HEK293T (cell line): Measurements from ENCODE around the gene SAMD14.

Experiments used
- CTCF ChIA-PET: fragments of 350-600 bp; formaldehyde crosslinking; extraction: SDS; loops from one replicate; lab custom pipeline; 2021; ENCODE audit warnings: antibody characterized with exemption, inconsistent platforms; lab: Yijun Ruan, JAX
- POLR2A ChIA-PET: fragments of 350-600 bp; formaldehyde crosslinking; extraction: SDS; loops from one replicate; lab custom pipeline; 2020; ENCODE audit warnings: antibody characterized with exemption, inconsistent platforms; lab: Yijun Ruan, JAX
- DNase-seq: peaks from one replicate; pipeline ENCODE4 v3.0.0; 2012; ENCODE audit warnings: mixed read lengths; ENCODE audit errors: extremely low spot score
- ARNT ChIP-seq: fragments of 450-650 bp; IDR thresholded peaks from 2 replicates; pipeline ENCODE4 v1.6.1; 2017; ENCODE audit warnings: mild to moderate bottlenecking
- BHLHE40 ChIP-seq: fragments of 450-650 bp; IDR thresholded peaks from 2 replicates; pipeline ENCODE4 v1.6.1; 2016; ENCODE audit warnings: mild to moderate bottlenecking, moderate library complexity, borderline replicate concordance
- CTBP1 ChIP-seq: fragments of 450-650 bp; IDR thresholded peaks from 2 replicates; pipeline ENCODE4 v1.6.1; 2016; ENCODE audit warnings: borderline replicate concordance
- ELF4 ChIP-seq: fragments of 450-650 bp; IDR thresholded peaks from 2 replicates; pipeline ENCODE4 v1.6.1; 2017; ENCODE audit warnings: antibody characterized with exemption
- FOXA1 ChIP-seq: fragments of 450-650 bp; IDR thresholded peaks from 2 replicates; pipeline ENCODE4 v1.6.1; 2016; ENCODE audit warnings: mild to moderate bottlenecking
- FOXK2 ChIP-seq: fragments of 450-650 bp; IDR thresholded peaks from 2 replicates; pipeline ENCODE4 v1.6.1; 2016; ENCODE audit warnings: mild to moderate bottlenecking
- FOXM1 ChIP-seq: fragments of 450-650 bp; IDR thresholded peaks from 2 replicates; pipeline ENCODE4 v1.6.1; 2017; ENCODE audit warnings: mild to moderate bottlenecking, borderline replicate concordance
- HDGF ChIP-seq: fragments of 450-650 bp; IDR thresholded peaks from 2 replicates; pipeline ENCODE4 v1.6.1; 2017; ENCODE audit warnings: antibody characterized with exemption, borderline replicate concordance
- L3MBTL2 ChIP-seq: fragments of 450-650 bp; conservative IDR thresholded peaks from 2 replicates; pipeline ENCODE4 v1.6.1; 2016; ENCODE audit warnings: mild to moderate bottlenecking
- LEF1 ChIP-seq: fragments of 450-650 bp; IDR thresholded peaks from 2 replicates; pipeline ENCODE4 v1.6.1; 2017; ENCODE audit warnings: mild to moderate bottlenecking, borderline replicate concordance
- NFRKB ChIP-seq: fragments of 450-650 bp; IDR thresholded peaks from 2 replicates; pipeline ENCODE4 v1.6.1; 2016; ENCODE audit warnings: mild to moderate bottlenecking, moderate library complexity
- PKNOX1 ChIP-seq: fragments of 450-650 bp; IDR thresholded peaks from 2 replicates; pipeline ENCODE4 v1.6.1; 2016
- SP1 ChIP-seq: fragments of 450-650 bp; IDR thresholded peaks from 2 replicates; pipeline ENCODE4 v1.6.1; 2017
- SUZ12 ChIP-seq: fragments of 450-650 bp; IDR thresholded peaks from 2 replicates; pipeline ENCODE4 v1.6.1; 2016; ENCODE audit warnings: mild to moderate bottlenecking
- TARDBP ChIP-seq: fragments of 450-650 bp; IDR thresholded peaks from 2 replicates; pipeline ENCODE4 v1.6.1; 2016
- ZNF384 ChIP-seq: fragments of 450-650 bp; IDR thresholded peaks from 2 replicates; pipeline ENCODE4 v1.6.1; 2016

SAMD14 gene

GRCh38 chr17:50070908-50071680, 58.9 kb downstream of the SAMD14 start:
- no peak for DNase-seq
- POLR2A ChIA-PET: no interaction called here
- TF ChIP-seq BHLHE40: no peak
- no peak for TF ChIP-seq FOXM1
- TF ChIP-seq L3MBTL2: no peak
- no peak for TF ChIP-seq TARDBP
- no peak for TF ChIP-seq NFRKB
- no peak for TF ChIP-seq SP1
- no peak for TF ChIP-seq HDGF
- no peak for TF ChIP-seq ARNT
- no peak for TF ChIP-seq PKNOX1
- no peak for TF ChIP-seq ZNF384
- no peak for TF ChIP-seq FOXA1
- TF ChIP-seq LEF1: no peak
- TF ChIP-seq CTBP1: no peak
- no peak for TF ChIP-seq FOXK2
- TF ChIP-seq ELF4: no peak
- TF ChIP-seq SUZ12: no peak
- CTCF ChIA-PET: no interaction called here

GRCh38 chr17:50067996-50068395, 62.0 kb downstream of the SAMD14 start:
- no peak for DNase-seq
- ChIA-PET POLR2A (no interaction called here), CTCF (no interaction called here)
- TF ChIP-seq PKNOX1 (no peak), FOXK2 (no peak), BHLHE40 (no peak), TARDBP (no peak), ZNF384 (no peak), ELF4 (no peak), CTBP1 (no peak), L3MBTL2 (no peak), LEF1 (no peak), FOXA1 (no peak), HDGF (no peak), SP1 (no peak), FOXM1 (no peak), NFRKB (no peak), SUZ12 (no peak), ARNT (no peak)

GRCh38 chr17:50066995-50067394, 63.0 kb downstream of the SAMD14 start:
- ChIA-PET CTCF (interaction anchor here (1.3 to 1.6 kb wide), 2 partner anchors 13 to 27 kb away, joined by 4 read pairs; no protein-coding TSS in a partner anchor), POLR2A (interaction anchor here (1.2 kb wide), 1 partner anchor 11 kb away, joined by 5 read pairs; the partner anchor contains the start of gene ITGA3)
- no peak for DNase-seq
- no peak for TF ChIP-seq ELF4
- TF ChIP-seq CTBP1: no peak
- no peak for TF ChIP-seq FOXM1
- no peak for TF ChIP-seq ARNT
- TF ChIP-seq TARDBP: no peak
- TF ChIP-seq L3MBTL2: no peak
- no peak for TF ChIP-seq FOXA1
- TF ChIP-seq ZNF384: no peak
- TF ChIP-seq SUZ12: no peak
- no peak for TF ChIP-seq FOXK2
- no peak for TF ChIP-seq HDGF
- no peak for TF ChIP-seq SP1
- no peak for TF ChIP-seq NFRKB
- no peak for TF ChIP-seq LEF1
- no peak for TF ChIP-seq BHLHE40
- no peak for TF ChIP-seq PKNOX1

- TF ChIP-seq TARDBP: no peak
- TF ChIP-seq ARNT: no peak
- no peak for TF ChIP-seq BHLHE40
- no peak for TF ChIP-seq FOXM1
- TF ChIP-seq HDGF: no peak
- no peak for TF ChIP-seq FOXK2
- no peak for TF ChIP-seq L3MBTL2
- TF ChIP-seq SP1: no peak
- TF ChIP-seq ZNF384: no peak
- no peak for TF ChIP-seq CTBP1
- TF ChIP-seq ELF4: no peak
- TF ChIP-seq SUZ12: no peak
- no peak for TF ChIP-seq PKNOX1
- no peak for TF ChIP-seq FOXA1
- TF ChIP-seq NFRKB: no peak
- no peak for TF ChIP-seq LEF1
- ChIA-PET CTCF (interaction anchor here (0.5 to 1.3 kb wide), 3 partner anchors 15 to 414 kb away, joined by 3 to 4 read pairs (median 4); no protein-coding TSS in a partner anchor), POLR2A (interaction anchor here (1.3 to 1.7 kb wide), 2 partner anchors 9 kb away, joined by 3 to 5 read pairs; partner anchors contain the start of gene ITGA3)
- no peak for DNase-seq
Measured at GRCh38 chr17:50065056-50065455, 64.9 kb downstream of the SAMD14 start.
